Caco-2 (cell line): ENCODE data around the gene CHST13. TPM values are rescaled to one million over a fixed set of nuclear protein-coding genes. Genes with fewer than 3 reads are reported as not detected.

Source experiments
- BruUV-seq: library from RNA; stranded (reverse); fragments of 400-500 nt; replicated peaks from 2 replicates; lab custom pipeline; 2021; lab: Mats Ljungman, UMichigan
- CTCF ChIA-PET: fragments of 300-600 bp; sonication (Branson Sonifier 250); formaldehyde crosslinking; loops from one replicate; lab custom pipeline; 2022; ENCODE audit warnings: antibody characterized with exemption; lab: Charles Lee
- POLR2A ChIA-PET: fragments of 300-600 bp; sonication (Branson Sonifier 250); formaldehyde crosslinking; loops from one replicate; lab custom pipeline; 2022; ENCODE audit warnings: antibody characterized with exemption; lab: Charles Lee
- DNase-seq, 2 experiments: peaks; one replicate each; pipeline versions ENCODE4 v3.0.0 to v3.0.0-alpha.2; 2020 to 2022
- H3K27me3 ChIP-seq: replicated peaks from 2 replicates; pipeline ENCODE4 v1.6.0; 2011; ENCODE audit warnings: low read length; ENCODE audit not compliant: control insufficient read depth, insufficient read depth
- H3K36me3 ChIP-seq: 2 replicates; pipeline ENCODE4 v1.5.1; 2011; ENCODE audit warnings: low read length; ENCODE audit not compliant: control insufficient read depth, insufficient read depth
- H3K4me1 ChIP-seq: fragments of 250-450 bp; sonication (Bioruptor Pico); 2 replicates; pipeline ENCODE4 v1.5.1; 2020; ENCODE audit warnings: mild to moderate bottlenecking
- H3K4me3 ChIP-seq: 2 replicates; pipeline ENCODE4 v1.5.1; 2011; ENCODE audit warnings: low read depth, mild to moderate bottlenecking, control low read depth, low read length
- H3K9me3 ChIP-seq: fragments of 250-450 bp; sonication (Bioruptor Pico); 2 replicates; pipeline ENCODE4 v1.5.1; 2020; ENCODE audit warnings: mild to moderate bottlenecking, moderate library complexity
- H3K27ac Mint-ChIP-seq: one replicate; pipeline ENCODE4 v1.8.0; 2022; ENCODE audit warnings: mixed read lengths; ENCODE audit not compliant: unreplicated experiment
- H3K27me3 Mint-ChIP-seq: one replicate; pipeline ENCODE4 v1.8.0; 2022; ENCODE audit warnings: mixed read lengths; ENCODE audit not compliant: insufficient read depth, unreplicated experiment
- H3K36me3 Mint-ChIP-seq: one replicate; pipeline ENCODE4 v1.8.0; 2022; ENCODE audit warnings: mild to moderate bottlenecking, mixed read lengths; ENCODE audit not compliant: insufficient read depth, unreplicated experiment
- H3K4me1 Mint-ChIP-seq: one replicate; pipeline ENCODE4 v1.8.0; 2022; ENCODE audit warnings: low read depth, mixed read lengths; ENCODE audit not compliant: unreplicated experiment
- H3K4me3 Mint-ChIP-seq: one replicate; pipeline ENCODE4 v1.8.0; 2022; ENCODE audit warnings: mild to moderate bottlenecking, moderate library complexity, mixed read lengths; ENCODE audit not compliant: unreplicated experiment
- H3K9me3 Mint-ChIP-seq: one replicate; pipeline ENCODE4 v1.8.0; 2022; ENCODE audit warnings: mixed read lengths; ENCODE audit not compliant: unreplicated experiment
- CTCF ChIP-seq, 2 experiments: fragments of 200-600 bp in 1 of 2; IDR thresholded peaks; 1 replicate in 1 of 2; 2 replicates in 1 of 2; pipeline versions ENCODE4 v1.5.1 to v1.8.0; 2011 to 2022; ENCODE audit warnings: antibody characterized with exemption in 1 of 2, control low read depth in 1 of 2, inconsistent platforms in 1 of 2, low read depth in 1 of 2, low read length in 1 of 2, mild to moderate bottlenecking in 1 of 2, moderate library complexity in 1 of 2; ENCODE audit not compliant: insufficient read depth in 1 of 2, severe bottlenecking in 1 of 2, unreplicated experiment in 1 of 2
- intact Hi-C: fragments of 100-400 bp; cut with micrococcal nuclease; formaldehyde crosslinking; loops from one replicate; pipeline ENCODE4 v1.10.0; 2022; ENCODE audit not compliant: unreplicated experiment
- total RNA-seq: library from RNA; stranded (reverse); gene quantifications from 2 replicates; pipeline ENCODE4 v1.2.3, GENCODE V29; 2022

The CHST13 gene
- total RNA-seq, 1 experiment from 2014 or later, result 25.3 TPM

- H3K4me1 ChIP-seq, result peaks cover 50% of the 10 kb centered on the region
- no peaks in the 10 kb centered on the region for H3K9me3 ChIP-seq
- H3K36me3 Mint-ChIP-seq, result no peaks in the 10 kb centered on the region
- H3K4me3 Mint-ChIP-seq, result peak overlapping the region; percentile 75
- H3K36me3 ChIP-seq, result peaks cover 4% of the 10 kb centered on the region
- no peaks in the 10 kb centered on the region for H3K27me3 ChIP-seq
- H3K27ac Mint-ChIP-seq, result no peak overlapping the region
- intact Hi-C loops, result loop anchor here (10.0 kb wide), 1 partner anchor 129 kb away; the partner anchor contains the start of gene TXNRD3
- no peaks in the 10 kb centered on the region for H3K9me3 Mint-ChIP-seq
- POLR2A ChIA-PET, result no interaction called here
- CTCF ChIA-PET, result no interaction called here
- H3K4me3 ChIP-seq, result no peak overlapping the region
- TF ChIP-seq CTCF (IDR thresholded peaks at IDR 0.05; ENCODE audit: insufficient read depth in 1 of 2, low read depth in 1 of 2, low read length in 1 of 2, severe bottlenecking in 1 of 2, unreplicated experiment in 1 of 2), result no peak
- BruUV-seq, result no TSS peak
- no peak for DNase-seq
- H3K27me3 Mint-ChIP-seq, result no peaks in the 10 kb centered on the region
- H3K4me1 Mint-ChIP-seq, result peaks cover 29% of the 10 kb centered on the region
Measured at GRCh38 chr3:126525853-126526667, 2.1 kb downstream of the CHST13 start.

GRCh38 chr3:126526668-126527005 lies 2.7 kb downstream of the CHST13 start:
- intact Hi-C loops, result loop anchor here (10.0 kb wide), 1 partner anchor 128 kb away; the partner anchor contains the start of gene TXNRD3
- ChIA-PET POLR2A (no interaction called here), CTCF (no interaction called here)
- Mint-ChIP-seq H3K4me1 (peaks cover 29% of the 10 kb centered on the region), H3K4me3 (no peak overlapping the region), H3K9me3 (no peaks in the 10 kb centered on the region), H3K36me3 (no peaks in the 10 kb centered on the region), H3K27ac (no peak overlapping the region), H3K27me3 (no peaks in the 10 kb centered on the region)
- Histone ChIP-seq H3K4me1 (peaks cover 50% of the 10 kb centered on the region), H3K9me3 (no peaks in the 10 kb centered on the region), H3K36me3 (peaks cover 4% of the 10 kb centered on the region), H3K27me3 (no peaks in the 10 kb centered on the region), H3K4me3 (no peak overlapping the region)
- no TSS peak for BruUV-seq
- no peak for TF ChIP-seq CTCF (IDR thresholded peaks at IDR 0.05; ENCODE audit: insufficient read depth in 1 of 2, low read depth in 1 of 2, low read length in 1 of 2, severe bottlenecking in 1 of 2, unreplicated experiment in 1 of 2)
- DNase-seq, result no peak

- H3K27me3 ChIP-seq, result no peaks in the 10 kb centered on the region
- Mint-ChIP-seq H3K4me1 (peaks cover 28% of the 10 kb centered on the region), H3K27ac (no peak overlapping the region), H3K4me3 (no peak overlapping the region), H3K36me3 (no peaks in the 10 kb centered on the region), H3K9me3 (no peaks in the 10 kb centered on the region), H3K27me3 (no peaks in the 10 kb centered on the region)
- ChIA-PET CTCF (no interaction called here), POLR2A (no interaction called here)
- H3K4me1 ChIP-seq, result peaks cover 50% of the 10 kb centered on the region
- BruUV-seq, result no TSS peak
- no peak overlapping the region for H3K4me3 ChIP-seq
- intact Hi-C loops, result loop anchor here (10.0 kb wide), 1 partner anchor 128 kb away; the partner anchor contains the start of gene TXNRD3
- H3K36me3 ChIP-seq, result peaks cover 4% of the 10 kb centered on the region
- DNase-seq, result no peak
- no peaks in the 10 kb centered on the region for H3K9me3 ChIP-seq
- TF ChIP-seq CTCF (IDR thresholded peaks at IDR 0.05; ENCODE audit: insufficient read depth in 1 of 2, low read depth in 1 of 2, low read length in 1 of 2, severe bottlenecking in 1 of 2, unreplicated experiment in 1 of 2), result no peak
Measured at GRCh38 chr3:126527006-126527405, 3.1 kb downstream of the CHST13 start.
